HS-27A (cell line): ENCODE results near the gene ARRB2.
"Not testable (repeated sequence)": the region's sequence is repeated elsewhere in the genome, so short reads cannot be mapped to it uniquely, and the experiment has no call there.

Experiments
- DNase-seq: peaks from one replicate; pipeline ENCODE4 v3.0.0-alpha.2; 2012; ENCODE audit warnings: low read depth, missing footprints

The ARRB2 gene

GRCh38 chr17:4701116-4701515, 9.3 kb upstream of the ARRB2 start:
- DNase-seq = no peak

GRCh38 chr17:4703330-4703691, 7.1 kb upstream of the ARRB2 start:
- DNase-seq = no peak

- DNase-seq = not testable (repeated sequence)
Measured at GRCh38 chr17:4704574-4704907, 5.9 kb upstream of the ARRB2 start.

GRCh38 chr17:4704991-4705390, 5.4 kb upstream of the ARRB2 start:
- no peak for DNase-seq

GRCh38 chr17:4706121-4706520, 4.3 kb upstream of the ARRB2 start:
- DNase-seq = no peak

GRCh38 chr17:4708436-4708835, 2.0 kb upstream of the ARRB2 start:
- no peak for DNase-seq

- DNase-seq = no peak
Measured at GRCh38 chr17:4710693-4711634, 532 bp downstream of the ARRB2 start.

GRCh38 chr17:4711661-4712181, 1.3 kb downstream of the ARRB2 start:
- no peak for DNase-seq

- DNase-seq = no peak
Measured at GRCh38 chr17:4712526-4712925, 2.1 kb downstream of the ARRB2 start.

GRCh38 chr17:4714340-4715062, 4.1 kb downstream of the ARRB2 start:
- not testable (repeated sequence) for DNase-seq

GRCh38 chr17:4715063-4715744, 4.8 kb downstream of the ARRB2 start:
- no peak for DNase-seq

- DNase-seq = no peak
Measured at GRCh38 chr17:4716081-4716480, 5.6 kb downstream of the ARRB2 start.

- DNase-seq = no peak
Measured at GRCh38 chr17:4717791-4718190, 7.4 kb downstream of the ARRB2 start.

GRCh38 chr17:4718276-4718675, 7.8 kb downstream of the ARRB2 start:
- no peak for DNase-seq

- no peak for DNase-seq
Measured at GRCh38 chr17:4719146-4719545, 8.7 kb downstream of the ARRB2 start.

- no peak for DNase-seq
Measured at GRCh38 chr17:4719684-4720221, 9.3 kb downstream of the ARRB2 start.

- no peak for DNase-seq
Measured at GRCh38 chr17:4720787-4721186, 10.4 kb downstream of the ARRB2 start.

GRCh38 chr17:4721203-4722135, 11.0 kb downstream of the ARRB2 start:
- DNase-seq = peak; percentile 39

GRCh38 chr17:4722678-4723240, 12.3 kb downstream of the ARRB2 start:
- no peak for DNase-seq

- no peak for DNase-seq
Measured at GRCh38 chr17:4724650-4725049, 14.2 kb downstream of the ARRB2 start.
